ENCODE data around the gene LCAT. TPM values are rescaled to one million over a fixed set of nuclear protein-coding genes. Genes with fewer than 3 reads are reported as not detected.
A peak's percentile ranks its signal among the peaks of the same experiment; 100 is the strongest.

The LCAT gene
- polyA plus RNA-seq, 1 of the 3 experiments (the other 2 are of a cell fraction) = 11.1 TPM

GRCh38 chr16:67897231-67897630 is 46.7 kb downstream of the LCAT start (continued):
- TF ChIP-seq ZBTB33 (IDR thresholded peaks at IDR 0.05; ENCODE audit: borderline replicate concordance, low read depth) = no peak
- no peak for TF ChIP-seq GABPA (IDR thresholded peaks at IDR 0.05; ENCODE audit: low read depth)
- TF ChIP-seq NFIC (IDR thresholded peaks at IDR 0.05; ENCODE audit: borderline replicate concordance) = no peak

- H3K27ac ChIP-seq (ENCODE audit: low read depth in 2 of 2, low read length in 1 of 2) = peak overlapping the region; percentile 68 to 69
- ChIA-PET POLR2A (no interaction called here), CTCF (interaction anchor here (1.0 to 22.4 kb wide), 6 partner anchors 10 to 147 kb away, joined by 3 to 564 read pairs (median 4); partner anchors contain the start of genes CTRL, LCAT, NRN1L and NUTF2)
- no peaks in the 10 kb centered on the region for H3K36me3 ChIP-seq (replicated peaks in 1 of 2; ENCODE audit: control insufficient read depth in 1 of 2, insufficient read depth in 2 of 2, low read length in 1 of 2)
- peaks cover 10 to 11% of the 10 kb centered on the region in 2 experiments; a peak in 2 of 4 replicates for H3K4me1 ChIP-seq (ENCODE audit: control insufficient read depth in 1 of 2, insufficient read depth in 2 of 2, low read depth in 1 of 2, low read length in 1 of 2)
- peaks cover 6% of the 10 kb centered on the region; the same call in 1 of the 2 replicates for H4K20me1 ChIP-seq (ENCODE audit: insufficient read depth)
- DNase-seq = no peak
- WGBS (ENCODE audit: low lambda C conversion rate) = 30% methylated on average over 12 of the region's 14 CpGs
- peak overlapping the region; percentile 93 for H3K4me2 ChIP-seq
- H2AFZ ChIP-seq (ENCODE audit: low read depth) = peak overlapping the region; percentile 82; the same call in 1 of the 2 replicates
- no peak for TF ChIP-seq EP300 (IDR thresholded peaks at IDR 0.05; ENCODE audit: borderline replicate concordance in 1 of 2, low read depth in 1 of 2, low read length in 1 of 2)
- no peak for TF ChIP-seq GABPA (IDR thresholded peaks at IDR 0.05; ENCODE audit: low read depth)
- TF ChIP-seq YY1 (IDR thresholded peaks at IDR 0.05; ENCODE audit: low read depth) = no peak
- no peak for TF ChIP-seq RAD21 (IDR thresholded peaks at IDR 0.05; ENCODE audit: low read length)
- TF ChIP-seq PBX3 (IDR thresholded peaks at IDR 0.05) = no peak
- no peak for TF ChIP-seq FOXM1 (IDR thresholded peaks at IDR 0.05; ENCODE audit: low read depth)
- no peak for TF ChIP-seq CTCF (IDR thresholded peaks at IDR 0.05)
- TF ChIP-seq SIN3A (IDR thresholded peaks at IDR 0.05; ENCODE audit: borderline replicate concordance, low read depth, low read length) = no peak
- no peak for TF ChIP-seq REST (IDR thresholded peaks at IDR 0.05; ENCODE audit: low read depth, low read length)
- peaks cover 56% of the 10 kb centered on the region for H3K79me2 ChIP-seq (ENCODE audit: insufficient read depth)
- peak overlapping the region; percentile 99 for H3K9ac ChIP-seq
- no peaks in the 10 kb centered on the region for H3K27me3 ChIP-seq (ENCODE audit: insufficient read depth)
- peak overlapping the region; percentile 80 to 97 for H3K4me3 ChIP-seq (ENCODE audit: low read depth in 2 of 2, low read length in 1 of 2)
- no peaks in the 10 kb centered on the region for H3K9me2 ChIP-seq
- no peaks in the 10 kb centered on the region for H3K9me3 ChIP-seq
- H3F3A ChIP-seq (replicated peaks; ENCODE audit: insufficient read depth) = no peaks in the 10 kb centered on the region
Observed at GRCh38 chr16:67893743-67894399, 50.0 kb downstream of the LCAT start.

Measured in SK-N-SH (cell line).